ENCODE results near the gene RARB. TPM values are rescaled to one million over a fixed set of nuclear protein-coding genes. Genes with fewer than 3 reads are reported as not detected.

Gene RARB
- polyA plus RNA-seq, 1 donor from 2014 or later: 13.2 TPM

DNA sequence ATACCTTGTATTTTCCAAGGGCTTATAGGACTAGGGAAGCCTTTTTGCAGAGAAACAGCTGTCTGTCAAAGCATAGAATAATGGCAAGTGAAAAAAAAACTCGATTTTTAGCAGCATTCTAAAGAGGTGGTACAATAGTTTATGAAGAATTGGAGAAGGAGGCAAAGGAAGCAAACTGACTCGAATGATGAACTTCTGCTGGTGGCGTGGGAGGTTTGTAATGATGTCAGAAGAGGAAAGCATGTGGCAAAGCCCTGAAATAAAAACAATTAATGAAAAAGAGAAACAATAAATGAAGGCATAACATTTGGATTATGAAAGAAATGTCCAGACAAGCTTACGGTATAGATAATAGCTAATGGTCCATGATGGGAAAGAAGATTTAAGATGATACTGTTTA is 77.5 kb downstream of the RARB start:
- Histone ChIP-seq H3K27ac (ENCODE audit: low read length) (no peak overlapping the region), H3K79me2 (replicated peaks; ENCODE audit: insufficient read depth, low read length) (no peaks in the 10 kb centered on the region), H3K9me2 (ENCODE audit: insufficient read depth, low read length) (no peaks in the 10 kb centered on the region), H3K4me3 (ENCODE audit: low read length) (no peak overlapping the region), H2AFZ (ENCODE audit: low read depth, low read length) (no peak overlapping the region), H3K9ac (ENCODE audit: low read length) (no peak overlapping the region), H3K27me3 (ENCODE audit: insufficient read depth, low read depth, low read length) (no peaks in the 10 kb centered on the region), H4K20me1 (ENCODE audit: insufficient read depth) (no peaks in the 10 kb centered on the region), H3K4me2 (ENCODE audit: low read length) (no peak overlapping the region), H3K9me3 (ENCODE audit: low read length) (no peaks in the 10 kb centered on the region), H3K36me3 (ENCODE audit: insufficient read depth, low read length) (no peaks in the 10 kb centered on the region), H3F3A (ENCODE audit: insufficient read depth, low read length, poor library complexity, severe bottlenecking) (no peaks in the 10 kb centered on the region)
- no peak for TF ChIP-seq EP300 (conservative IDR thresholded peaks at IDR 0.05; ENCODE audit: poor library complexity, severe bottlenecking)
- no peak for TF ChIP-seq TAF1 (IDR thresholded peaks at IDR 0.05; ENCODE audit: low read depth)
- TF ChIP-seq EZH2 (IDR thresholded peaks at IDR 0.05; ENCODE audit: borderline replicate concordance, insufficient read depth, low read length, poor library complexity, severe bottlenecking): no peak
- TF ChIP-seq RAD21 (conservative IDR thresholded peaks at IDR 0.05): no peak
- TF ChIP-seq SMC3 (conservative IDR thresholded peaks at IDR 0.05; ENCODE audit: poor library complexity): no peak
- TF ChIP-seq CTCF (IDR thresholded peaks at IDR 0.05; ENCODE audit: poor library complexity, severe bottlenecking): no peak
- TF ChIP-seq MXI1 (conservative IDR thresholded peaks at IDR 0.05; ENCODE audit: poor library complexity, severe bottlenecking): no peak

DNA sequence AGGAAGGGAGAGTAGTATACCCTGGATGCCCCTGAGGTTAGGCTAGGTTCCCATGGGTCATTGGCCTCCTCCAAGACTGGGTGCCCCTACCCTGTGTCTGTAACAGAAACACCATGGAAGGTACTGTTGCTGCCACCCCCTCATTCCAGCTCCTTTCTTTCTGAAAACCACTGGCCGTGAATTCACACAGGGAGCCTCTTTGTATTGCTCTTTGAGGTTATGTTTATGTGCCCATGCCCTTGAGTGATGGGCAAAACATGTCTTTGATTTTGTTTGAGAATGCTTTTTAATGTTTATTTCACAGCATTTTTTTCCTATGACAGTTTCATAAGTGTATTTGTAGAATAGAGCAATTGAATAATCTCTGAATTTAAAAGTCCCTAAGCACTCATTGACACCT is 79.7 kb downstream of the RARB start:
- no peaks in the 10 kb centered on the region for H3F3A ChIP-seq (ENCODE audit: insufficient read depth, low read length, poor library complexity, severe bottlenecking)
- H3K27ac ChIP-seq (ENCODE audit: low read length): no peak overlapping the region
- no peaks in the 10 kb centered on the region for H3K36me3 ChIP-seq (ENCODE audit: insufficient read depth, low read length)
- H2AFZ ChIP-seq (ENCODE audit: low read depth, low read length): no peak overlapping the region
- H4K20me1 ChIP-seq (ENCODE audit: insufficient read depth): no peaks in the 10 kb centered on the region
- no peaks in the 10 kb centered on the region for H3K9me2 ChIP-seq (ENCODE audit: insufficient read depth, low read length)
- no peaks in the 10 kb centered on the region for H3K27me3 ChIP-seq (ENCODE audit: insufficient read depth, low read depth, low read length)
- H3K79me2 ChIP-seq (replicated peaks; ENCODE audit: insufficient read depth, low read length): no peaks in the 10 kb centered on the region
- no peaks in the 10 kb centered on the region for H3K9me3 ChIP-seq (ENCODE audit: low read length)
- no peak overlapping the region for H3K4me2 ChIP-seq (ENCODE audit: low read length)
- no peak overlapping the region for H3K4me3 ChIP-seq (ENCODE audit: low read length)
- no peak overlapping the region for H3K9ac ChIP-seq (ENCODE audit: low read length)
- TF ChIP-seq CTCF (IDR thresholded peaks at IDR 0.05; ENCODE audit: poor library complexity, severe bottlenecking) (no peak), RAD21 (conservative IDR thresholded peaks at IDR 0.05) (no peak), SMC3 (conservative IDR thresholded peaks at IDR 0.05; ENCODE audit: poor library complexity) (no peak), TAF1 (IDR thresholded peaks at IDR 0.05; ENCODE audit: low read depth) (no peak), MXI1 (conservative IDR thresholded peaks at IDR 0.05; ENCODE audit: poor library complexity, severe bottlenecking) (no peak), EP300 (conservative IDR thresholded peaks at IDR 0.05; ENCODE audit: poor library complexity, severe bottlenecking) (no peak), EZH2 (IDR thresholded peaks at IDR 0.05; ENCODE audit: borderline replicate concordance, insufficient read depth, low read length, poor library complexity, severe bottlenecking) (no peak)
- TF ChIP-seq, protein P1, sequence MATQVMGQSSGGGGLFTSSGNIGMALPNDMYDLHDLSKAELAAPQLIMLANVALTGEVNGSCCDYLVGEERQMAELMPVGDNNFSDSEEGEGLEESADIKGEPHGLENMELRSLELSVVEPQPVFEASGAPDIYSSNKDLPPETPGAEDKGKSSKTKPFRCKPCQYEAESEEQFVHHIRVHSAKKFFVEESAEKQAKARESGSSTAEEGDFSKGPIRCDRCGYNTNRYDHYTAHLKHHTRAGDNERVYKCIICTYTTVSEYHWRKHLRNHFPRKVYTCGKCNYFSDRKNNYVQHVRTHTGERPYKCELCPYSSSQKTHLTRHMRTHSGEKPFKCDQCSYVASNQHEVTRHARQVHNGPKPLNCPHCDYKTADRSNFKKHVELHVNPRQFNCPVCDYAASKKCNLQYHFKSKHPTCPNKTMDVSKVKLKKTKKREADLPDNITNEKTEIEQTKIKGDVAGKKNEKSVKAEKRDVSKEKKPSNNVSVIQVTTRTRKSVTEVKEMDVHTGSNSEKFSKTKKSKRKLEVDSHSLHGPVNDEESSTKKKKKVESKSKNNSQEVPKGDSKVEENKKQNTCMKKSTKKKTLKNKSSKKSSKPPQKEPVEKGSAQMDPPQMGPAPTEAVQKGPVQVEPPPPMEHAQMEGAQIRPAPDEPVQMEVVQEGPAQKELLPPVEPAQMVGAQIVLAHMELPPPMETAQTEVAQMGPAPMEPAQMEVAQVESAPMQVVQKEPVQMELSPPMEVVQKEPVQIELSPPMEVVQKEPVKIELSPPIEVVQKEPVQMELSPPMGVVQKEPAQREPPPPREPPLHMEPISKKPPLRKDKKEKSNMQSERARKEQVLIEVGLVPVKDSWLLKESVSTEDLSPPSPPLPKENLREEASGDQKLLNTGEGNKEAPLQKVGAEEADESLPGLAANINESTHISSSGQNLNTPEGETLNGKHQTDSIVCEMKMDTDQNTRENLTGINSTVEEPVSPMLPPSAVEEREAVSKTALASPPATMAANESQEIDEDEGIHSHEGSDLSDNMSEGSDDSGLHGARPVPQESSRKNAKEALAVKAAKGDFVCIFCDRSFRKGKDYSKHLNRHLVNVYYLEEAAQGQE (IDR thresholded peaks at IDR 0.05; ENCODE audit: borderline replicate concordance): no peak

Measured in neural cell (in vitro differentiated cells).